GM21576 (cell line): ENCODE data around the gene CD96.
A peak's percentile ranks its signal among the peaks of the same experiment; 100 is the strongest.
"Not testable (repeated sequence)": the region's sequence is repeated elsewhere in the genome, so short reads cannot be mapped to it uniquely, and the experiment has no call there.

ENCODE experiments used
- ATAC-seq: cut with Tn5 transposase; IDR thresholded peaks from one replicate; pipeline ENCODE4 v1.9.1; 2021; ENCODE audit warnings: mild to moderate bottlenecking, moderate library complexity; ENCODE audit not compliant: unreplicated experiment

Gene CD96

DNA sequence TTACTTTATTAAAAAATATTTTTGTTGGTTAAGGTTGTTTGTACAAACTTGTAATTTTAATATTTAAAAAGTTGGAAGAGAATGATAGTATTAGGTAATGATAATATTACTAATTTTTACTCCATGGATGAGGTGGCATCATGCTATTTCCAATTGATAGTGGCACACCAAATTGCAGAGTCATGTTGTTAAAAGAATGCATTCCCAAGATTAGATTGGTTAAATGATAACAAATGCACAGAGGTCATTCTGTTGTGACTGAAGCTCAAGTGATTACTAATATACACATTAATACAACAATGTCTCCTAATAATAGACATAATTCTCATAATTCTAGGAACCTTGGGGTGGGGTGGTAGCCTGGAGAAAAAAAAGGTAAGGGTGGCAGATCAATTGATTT, 126.3 kb downstream of the CD96 start:
- no peak for ATAC-seq

- peak; percentile 50 for ATAC-seq
These were observed 127.0 kb downstream of the CD96 start for GRCh38 chr3:111668888-111669488.

DNA sequence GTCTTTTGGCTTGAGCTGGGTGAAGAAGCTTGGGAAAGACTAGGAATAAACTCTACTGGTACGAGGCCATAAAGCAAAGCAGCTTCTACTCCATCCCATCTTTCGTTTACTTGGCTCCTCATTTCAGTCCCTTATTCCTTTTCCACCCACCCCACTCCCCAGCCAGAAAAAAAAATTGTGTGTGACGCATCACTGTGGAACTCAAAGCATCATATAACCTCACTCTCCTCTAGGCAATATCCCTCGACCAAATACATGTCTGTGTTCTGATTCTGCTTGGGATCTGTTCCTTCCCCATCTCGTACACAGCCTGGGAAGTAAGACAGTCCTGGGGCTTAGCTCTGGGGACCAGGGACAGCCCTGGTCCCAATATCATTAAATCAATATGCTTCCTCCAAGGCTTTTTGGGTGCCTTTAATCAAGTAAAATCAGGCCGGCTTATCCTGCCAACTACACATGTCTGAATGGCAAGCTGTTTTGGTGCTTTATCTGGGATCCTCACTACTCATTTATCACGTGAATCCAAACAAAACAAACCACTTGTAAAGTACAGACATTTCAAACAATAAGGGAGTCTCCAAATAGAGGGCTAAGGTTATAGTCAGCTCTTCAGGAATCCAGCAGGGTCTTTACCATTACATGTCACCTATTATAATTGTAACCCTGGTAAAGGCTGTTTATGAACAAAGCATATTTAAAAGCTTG, 128.1 kb downstream of the CD96 start:
- ATAC-seq: no peak

- not testable (repeated sequence) for ATAC-seq
These were observed 130.5 kb downstream of the CD96 start for GRCh38 chr3:111672461-111672860.

- ATAC-seq: no peak
These were observed 133.8 kb downstream of the CD96 start for GRCh38 chr3:111675846-111676210.

- no peak for ATAC-seq
These were observed 134.4 kb downstream of the CD96 start for GRCh38 chr3:111676211-111677006.

DNA sequence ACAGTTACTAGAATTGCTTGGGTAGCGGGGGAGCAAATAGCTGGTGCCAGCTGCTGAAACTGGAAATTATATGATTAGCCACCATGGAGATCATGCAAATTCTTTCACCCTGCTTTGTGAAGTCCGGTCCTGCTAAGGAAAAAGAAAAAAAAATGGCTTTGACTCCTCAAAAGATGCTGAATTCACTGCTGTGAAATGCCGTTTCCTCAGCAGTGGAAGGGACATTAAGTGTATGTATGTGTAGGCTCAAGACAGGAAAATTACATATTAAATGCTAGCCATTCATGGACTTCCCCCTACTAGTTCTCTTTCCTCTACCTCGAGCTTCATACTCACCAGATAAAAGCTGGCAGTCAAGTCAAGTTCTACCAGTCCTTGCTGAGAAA, 135.0 kb downstream of the CD96 start:
- ATAC-seq: no peak

DNA sequence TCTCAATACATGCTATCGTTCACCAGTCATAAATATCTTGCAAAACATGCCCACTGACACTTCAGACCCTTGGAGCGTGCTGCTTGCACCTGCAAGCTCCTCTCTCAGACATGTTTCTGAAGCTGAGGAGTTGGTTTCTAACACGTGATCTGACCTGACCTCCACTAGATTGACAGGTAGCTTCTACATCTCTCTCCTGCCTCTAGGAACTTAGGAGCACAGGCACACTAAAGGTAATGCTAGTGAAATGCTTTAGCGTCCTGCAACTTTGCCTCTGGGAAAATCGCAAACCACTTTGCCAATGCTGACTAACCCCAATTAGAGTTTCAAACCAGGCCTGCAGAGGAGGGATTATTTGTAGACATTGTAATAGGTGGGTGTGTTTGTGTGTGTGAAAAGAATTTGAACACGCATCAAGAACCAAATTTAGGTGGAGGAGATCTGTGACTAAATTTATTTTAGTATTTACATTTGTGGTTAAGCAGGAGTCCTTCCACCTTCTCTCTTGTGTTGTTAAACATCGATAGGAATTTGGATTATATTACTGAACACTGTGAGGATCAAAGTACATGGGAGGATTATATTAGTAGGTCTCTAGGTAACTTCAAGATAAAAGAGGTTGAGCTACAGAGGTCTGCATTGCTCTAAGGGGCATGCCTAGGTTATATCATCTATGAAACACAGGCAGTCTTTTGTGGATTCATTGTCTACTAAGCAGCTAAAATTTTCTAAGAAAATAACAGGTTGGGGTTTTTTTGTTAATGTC, 139.8 kb downstream of the CD96 start:
- no peak for ATAC-seq

DNA sequence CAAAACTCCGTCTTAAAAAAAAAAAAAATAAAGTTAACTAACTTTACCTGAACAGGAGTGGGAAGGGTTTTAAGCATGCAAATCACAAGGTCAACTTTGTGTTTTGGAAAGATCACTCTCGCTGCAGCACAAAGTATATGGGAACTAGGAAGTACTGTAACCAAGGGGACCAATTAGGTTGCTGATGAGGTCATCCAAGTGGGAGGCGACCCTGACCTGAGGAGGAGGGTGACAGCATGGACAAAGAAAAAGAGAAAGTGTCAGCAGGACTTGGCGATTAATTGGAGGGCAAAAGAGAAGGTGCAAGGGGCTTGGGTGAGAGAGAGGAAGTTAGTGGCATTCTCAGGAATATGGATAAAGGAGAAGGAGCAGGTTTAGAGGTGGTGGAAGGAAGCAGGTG, 142.6 kb downstream of the CD96 start:
- no peak for ATAC-seq

GRCh38 chr3:111688190-111688800, 146.3 kb downstream of the CD96 start:
- no peak for ATAC-seq

GRCh38 chr3:111690242-111690641, 148.2 kb downstream of the CD96 start:
- ATAC-seq: peak; percentile 85

- no peak for ATAC-seq
These were observed 149.4 kb downstream of the CD96 start for GRCh38 chr3:111691293-111691909.

DNA sequence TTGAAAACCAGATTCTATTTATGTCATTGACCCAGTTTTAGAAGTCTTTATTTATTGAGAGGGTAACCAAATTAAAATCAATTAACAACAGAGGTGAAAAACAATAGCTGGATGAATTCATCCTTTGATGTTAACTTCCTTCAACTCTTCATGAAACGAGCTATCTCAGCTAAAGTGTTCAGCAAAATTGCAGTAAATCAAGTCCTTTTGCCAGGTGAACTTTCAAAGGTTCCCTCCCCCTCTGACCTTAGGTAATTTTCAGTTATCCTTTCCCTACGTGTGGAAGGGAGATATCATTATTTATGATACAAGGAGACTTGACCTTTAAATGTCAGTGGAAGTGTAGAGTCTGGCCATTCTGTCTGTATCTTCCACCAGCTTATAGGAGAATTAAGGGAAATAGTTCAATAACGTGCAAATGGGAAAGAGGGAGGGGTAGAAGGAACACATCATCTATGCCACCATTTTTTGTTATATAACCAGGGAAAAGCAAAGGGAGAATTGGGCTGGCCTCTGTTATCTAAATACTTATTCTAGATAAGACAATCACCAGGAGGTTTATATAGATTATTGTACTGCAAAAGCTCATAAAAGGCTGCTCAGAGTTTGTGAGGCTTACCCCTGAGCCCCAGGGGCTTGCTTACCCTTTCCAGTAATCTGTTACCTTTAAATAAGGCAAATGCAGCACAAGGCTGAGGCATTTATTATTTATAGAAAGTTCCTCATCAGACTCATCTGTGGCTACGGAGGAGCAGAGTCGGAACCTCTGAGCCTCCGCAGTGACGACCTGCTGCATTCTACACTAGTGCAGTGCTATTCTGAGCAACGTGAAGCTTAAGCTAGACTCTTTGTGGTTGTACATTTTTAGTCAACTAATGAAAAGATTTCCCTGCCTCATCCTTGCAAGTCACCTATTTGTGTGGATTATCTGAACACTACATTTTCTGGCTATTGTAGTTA, 150.9 kb downstream of the CD96 start:
- peak; percentile 33 for ATAC-seq

- ATAC-seq: no peak
These were observed 152.5 kb downstream of the CD96 start for GRCh38 chr3:111694471-111694870.

DNA sequence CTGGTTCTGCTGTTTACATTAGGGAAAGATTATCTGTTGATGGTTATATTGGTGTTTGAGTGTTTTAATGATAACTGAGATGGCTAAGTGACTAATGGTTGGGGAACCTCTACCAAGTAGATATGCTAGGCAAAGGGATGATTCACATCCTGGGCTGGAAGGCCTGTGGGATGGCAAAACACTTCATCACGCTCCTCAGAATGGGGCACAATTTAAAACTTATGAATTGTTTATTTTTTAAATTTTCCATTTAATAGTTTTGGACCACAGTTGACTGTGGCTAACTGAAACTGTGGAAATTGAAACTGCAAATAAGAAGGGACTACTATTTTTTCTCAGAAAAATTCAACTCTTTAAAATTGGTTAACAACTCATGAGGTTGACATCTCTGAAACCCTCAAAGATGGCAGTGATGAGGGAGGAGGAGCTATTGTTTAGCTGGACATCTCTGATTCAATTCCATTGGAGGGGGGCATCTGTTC, 153.7 kb downstream of the CD96 start:
- ATAC-seq: no peak

- ATAC-seq: peak; percentile 72
These were observed 158.1 kb downstream of the CD96 start for GRCh38 chr3:111700054-111700453.

- ATAC-seq: no peak
These were observed 159.4 kb downstream of the CD96 start for GRCh38 chr3:111701292-111701906.
